ENCODE measurements around the gene LGALS12. TPM values are rescaled to one million over a fixed set of nuclear protein-coding genes. Genes with fewer than 3 reads are reported as not detected.
"Not testable (repeated sequence)": the region's sequence is repeated elsewhere in the genome, so short reads cannot be mapped to it uniquely, and the experiment has no call there.

Gene LGALS12
- total and polyA plus RNA-seq, 12 donors: 0.11 to 15.5 (median 0.41) TPM; not detected in 1

- Histone ChIP-seq H3K9me3 (replicated peaks in 1 of 3) (no peaks in the 10 kb centered on the region), H3K27me3 (no peaks in the 10 kb centered on the region), H3K27ac (peak overlapping the region in 1 of 5 donors; percentile 17), H3K4me1 (replicated peaks in 1 of 2) (peaks cover 0 to 30% of the 10 kb centered on the region in 2 donors), H3K36me3 (replicated peaks in 1 of 2) (no peaks in the 10 kb centered on the region), H3K4me3 (no peak overlapping the region)
- 50 to 100% (median 58%) methylated on average over 1 of the region's 1 CpG for WGBS, 4 donors
- intact Hi-C loops (cut with DNase I): no loop called here
- TF ChIP-seq, protein P1, sequence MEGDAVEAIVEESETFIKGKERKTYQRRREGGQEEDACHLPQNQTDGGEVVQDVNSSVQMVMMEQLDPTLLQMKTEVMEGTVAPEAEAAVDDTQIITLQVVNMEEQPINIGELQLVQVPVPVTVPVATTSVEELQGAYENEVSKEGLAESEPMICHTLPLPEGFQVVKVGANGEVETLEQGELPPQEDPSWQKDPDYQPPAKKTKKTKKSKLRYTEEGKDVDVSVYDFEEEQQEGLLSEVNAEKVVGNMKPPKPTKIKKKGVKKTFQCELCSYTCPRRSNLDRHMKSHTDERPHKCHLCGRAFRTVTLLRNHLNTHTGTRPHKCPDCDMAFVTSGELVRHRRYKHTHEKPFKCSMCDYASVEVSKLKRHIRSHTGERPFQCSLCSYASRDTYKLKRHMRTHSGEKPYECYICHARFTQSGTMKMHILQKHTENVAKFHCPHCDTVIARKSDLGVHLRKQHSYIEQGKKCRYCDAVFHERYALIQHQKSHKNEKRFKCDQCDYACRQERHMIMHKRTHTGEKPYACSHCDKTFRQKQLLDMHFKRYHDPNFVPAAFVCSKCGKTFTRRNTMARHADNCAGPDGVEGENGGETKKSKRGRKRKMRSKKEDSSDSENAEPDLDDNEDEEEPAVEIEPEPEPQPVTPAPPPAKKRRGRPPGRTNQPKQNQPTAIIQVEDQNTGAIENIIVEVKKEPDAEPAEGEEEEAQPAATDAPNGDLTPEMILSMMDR (IDR thresholded peaks at IDR 0.05): no peak
- no peak for TF ChIP-seq POLR2A (IDR thresholded peaks at IDR 0.05)
- DNase-seq: no peak
These were observed 29.9 kb downstream of the LGALS12 start for GRCh38 chr11:63535734-63536133.

- TF ChIP-seq, protein P1 (IDR thresholded peaks at IDR 0.05): no peak
- TF ChIP-seq POLR2A (IDR thresholded peaks at IDR 0.05): no peak
- 29 to 40% (median 34%) methylated on average over 9 to 10 of the region's 10 CpGs for WGBS, 4 donors
- H3K36me3 ChIP-seq (replicated peaks in 1 of 2): no peaks in the 10 kb centered on the region
- peak within 1 kb of the TSS in 3 of 4 donors; percentile 12 to 52 (median 14) for H3K4me3 ChIP-seq
- DNase-seq: peak; percentile 34 to 73 (median 55)
- peaks cover 0 to 30% of the 10 kb centered on the region in 2 donors for H3K4me1 ChIP-seq (replicated peaks in 1 of 2)
- peak within 1 kb of the TSS in 4 of 5 donors; percentile 21 to 84 (median 66) for H3K27ac ChIP-seq
- intact Hi-C loops (cut with DNase I): no loop called here
- no peaks in the 10 kb centered on the region for H3K27me3 ChIP-seq
- no peaks in the 10 kb centered on the region for H3K9me3 ChIP-seq (replicated peaks in 1 of 3)
These were observed 30.9 kb downstream of the LGALS12 start, which contains the start of gene PLAAT4 for GRCh38 chr11:63536669-63537292. Gene PLAAT4, plus strand, starts transcription at chr11:63536808. Its CDS starts 61 bp downstream, at chr11:63536869.

- Histone ChIP-seq H3K27me3 (no peaks in the 10 kb centered on the region), H3K4me3 (peak overlapping the region in 2 of 4 donors; percentile 12 to 52), H3K27ac (peak overlapping the region in 4 of 5 donors; percentile 21 to 84 (median 66)), H3K9me3 (replicated peaks in 1 of 3) (no peaks in the 10 kb centered on the region), H3K36me3 (replicated peaks in 1 of 2) (no peaks in the 10 kb centered on the region), H3K4me1 (replicated peaks in 1 of 2) (peaks cover 0 to 30% of the 10 kb centered on the region in 2 donors)
- intact Hi-C loops (cut with DNase I): no loop called here
- peak in 6 of 7 donors; percentile 48 to 81 (median 66) for DNase-seq
- TF ChIP-seq, protein P1 (IDR thresholded peaks at IDR 0.05): no peak
- no peak for TF ChIP-seq POLR2A (IDR thresholded peaks at IDR 0.05)
- 37 to 54% (median 51%) methylated on average over 7 to 8 of the region's 8 CpGs for WGBS, 4 donors
These were observed 31.6 kb downstream of the LGALS12 start for GRCh38 chr11:63537293-63538101.

GRCh38 chr11:63542506-63542905 lies 36.6 kb downstream of the LGALS12 start:
- H3K27me3 ChIP-seq; H3K4me3 ChIP-seq; H3K9me3 ChIP-seq (replicated peaks in 1 of 3); intact Hi-C loops (cut with DNase I); H3K27ac ChIP-seq; H3K4me1 ChIP-seq (replicated peaks in 1 of 2); DNase-seq; H3K36me3 ChIP-seq (replicated peaks in 1 of 2): not testable (repeated sequence)
- 63 to 80% (median 73%) methylated on average over 2 of the region's 2 CpGs for WGBS, 4 donors
